T1000 (cell line): Measurements from ENCODE around the gene RPS15.
"Not testable (repeated sequence)": the region's sequence is repeated elsewhere in the genome, so short reads cannot be mapped to it uniquely, and the experiment has no call there.

Source experiments
- DNase-seq: peaks from one replicate; lab custom pipeline; 2025; ENCODE audit warnings: mixed read lengths; lab: John Stamatoyannopoulos, UW

Gene RPS15

DNA sequence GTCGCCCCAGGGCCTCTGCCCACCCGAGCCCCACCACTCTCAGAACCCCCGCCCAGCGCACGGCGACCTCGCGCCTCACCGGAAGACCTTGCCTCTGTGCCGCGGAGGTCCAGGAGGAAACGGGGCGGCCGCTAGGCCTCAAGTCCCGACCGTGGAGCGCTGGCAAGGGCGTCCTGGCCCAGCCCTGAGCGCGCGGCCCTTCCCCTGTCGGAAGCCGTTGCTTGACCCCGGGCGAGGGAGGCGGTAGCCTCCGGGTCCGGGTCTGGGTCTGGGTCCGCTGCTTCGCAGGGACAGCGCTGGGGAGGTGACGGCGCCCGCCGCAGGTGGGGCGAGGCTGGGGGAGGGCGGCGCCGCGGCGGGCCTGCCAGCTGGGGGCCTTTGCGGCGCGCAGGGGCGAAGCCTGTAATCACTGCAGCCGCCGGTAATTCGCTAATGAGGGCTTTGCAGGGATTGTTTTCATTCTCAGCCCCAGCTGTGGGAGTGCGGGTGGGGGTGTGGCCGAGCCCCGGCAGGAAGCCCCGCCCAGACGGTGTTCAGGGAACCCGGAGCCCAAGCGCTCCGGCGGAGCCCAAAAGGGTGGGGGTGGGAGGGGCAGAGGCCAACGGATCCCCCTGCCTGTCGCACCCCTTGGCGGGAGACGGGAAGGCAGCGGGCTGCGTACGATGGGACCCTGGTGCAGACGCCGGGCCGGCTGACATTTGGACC lies 32.3 kb downstream of the RPS15 start:
- no peak for DNase-seq

DNA sequence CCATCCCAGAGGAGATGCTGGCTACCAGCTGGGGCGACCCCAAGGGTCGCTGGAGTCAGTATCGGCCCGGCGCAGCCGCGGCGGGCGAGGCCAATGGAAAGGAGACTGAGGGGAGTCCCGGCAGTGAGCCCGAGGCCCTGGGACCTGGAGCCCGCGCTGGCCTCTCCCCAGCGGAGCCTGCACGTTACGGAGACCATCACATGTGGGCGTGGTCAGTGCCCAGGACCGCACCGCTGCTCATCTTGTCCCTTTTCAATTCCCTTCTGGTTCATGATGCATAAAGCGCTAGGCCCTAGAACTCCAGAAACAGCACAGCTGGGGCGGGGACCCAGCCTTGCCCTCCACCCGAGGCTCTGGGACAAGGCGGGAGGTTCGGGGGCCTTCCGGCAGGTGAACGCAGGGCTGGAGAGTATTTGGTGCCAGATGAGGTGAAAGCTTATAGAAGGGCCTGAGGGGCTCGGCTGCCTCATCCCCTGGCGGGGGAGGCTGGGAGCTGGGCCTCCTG lies 32.9 kb downstream of the RPS15 start:
- DNase-seq, result no peak

DNA sequence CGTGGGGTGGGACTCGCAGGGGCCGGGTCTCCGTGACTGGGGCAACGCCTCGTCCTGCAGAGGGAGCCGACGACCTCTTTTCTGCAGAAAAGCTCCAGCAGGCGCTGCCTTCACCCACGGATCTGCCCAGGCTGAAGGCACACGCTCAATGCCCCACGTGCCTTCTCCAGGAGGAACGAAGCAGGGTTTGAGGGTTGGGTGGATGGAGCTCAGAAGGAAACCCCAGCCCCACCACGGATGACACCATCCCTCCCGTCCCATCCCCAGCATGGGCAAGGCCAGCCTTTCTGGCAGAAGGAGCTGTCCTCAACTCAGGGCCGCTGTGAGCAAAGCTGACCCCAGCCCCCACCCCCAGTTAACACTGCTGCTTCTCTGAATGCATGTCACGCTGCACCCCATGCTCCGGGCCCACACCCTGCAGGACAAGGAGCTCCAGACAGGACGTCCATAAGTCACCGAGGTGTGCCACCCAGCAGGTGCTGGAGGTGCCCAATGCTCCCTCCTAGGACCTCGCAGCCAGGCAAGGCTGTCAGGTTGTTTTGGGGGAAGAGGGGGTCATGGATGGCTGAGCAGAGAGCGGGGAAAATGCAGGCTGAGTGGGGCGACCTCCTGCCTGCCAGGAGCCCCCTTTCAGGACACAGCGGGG lies 33.4 kb downstream of the RPS15 start:
- no peak for DNase-seq

DNA sequence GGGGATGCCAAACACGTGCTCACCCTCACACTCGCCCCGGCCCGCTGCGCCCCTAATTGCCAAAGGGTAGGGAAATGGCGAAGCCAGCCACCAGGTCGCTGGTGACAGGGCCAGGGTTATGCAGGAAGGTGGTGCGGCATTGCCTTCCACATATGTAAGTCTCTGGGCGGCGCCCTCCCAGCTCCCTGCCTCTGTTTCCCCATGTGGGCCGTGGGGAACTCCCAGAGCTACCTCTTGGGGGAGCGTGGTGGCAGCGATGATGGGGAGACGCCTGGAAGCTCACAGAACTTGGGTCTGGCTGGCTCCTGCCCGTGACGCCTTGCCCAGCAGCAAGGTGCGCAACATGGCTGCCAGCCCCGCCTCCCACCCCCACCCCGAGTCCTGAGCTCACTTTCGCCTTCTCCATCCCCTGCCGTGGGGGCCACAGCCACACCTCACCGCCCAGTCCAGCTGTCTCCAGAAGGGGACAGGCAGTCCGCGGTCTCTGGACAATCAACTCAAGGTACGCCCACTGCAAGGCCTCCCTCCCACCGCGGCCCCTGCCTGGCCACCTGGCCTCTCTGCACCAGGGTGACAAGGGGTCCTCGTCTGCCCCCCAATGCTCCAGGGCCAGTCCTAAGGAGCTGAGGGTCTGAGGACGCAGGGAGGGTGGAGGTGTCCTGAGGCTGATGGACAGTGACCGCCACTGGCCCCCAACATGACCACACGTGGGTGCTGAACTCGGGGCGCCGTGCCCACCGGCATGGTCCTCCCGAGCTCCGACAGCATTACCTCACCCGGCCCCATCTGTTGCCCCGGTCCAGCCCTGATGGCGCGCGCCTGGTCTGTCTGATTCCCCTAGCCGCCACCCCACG lies 34.3 kb downstream of the RPS15 start:
- DNase-seq, result no peak

DNA sequence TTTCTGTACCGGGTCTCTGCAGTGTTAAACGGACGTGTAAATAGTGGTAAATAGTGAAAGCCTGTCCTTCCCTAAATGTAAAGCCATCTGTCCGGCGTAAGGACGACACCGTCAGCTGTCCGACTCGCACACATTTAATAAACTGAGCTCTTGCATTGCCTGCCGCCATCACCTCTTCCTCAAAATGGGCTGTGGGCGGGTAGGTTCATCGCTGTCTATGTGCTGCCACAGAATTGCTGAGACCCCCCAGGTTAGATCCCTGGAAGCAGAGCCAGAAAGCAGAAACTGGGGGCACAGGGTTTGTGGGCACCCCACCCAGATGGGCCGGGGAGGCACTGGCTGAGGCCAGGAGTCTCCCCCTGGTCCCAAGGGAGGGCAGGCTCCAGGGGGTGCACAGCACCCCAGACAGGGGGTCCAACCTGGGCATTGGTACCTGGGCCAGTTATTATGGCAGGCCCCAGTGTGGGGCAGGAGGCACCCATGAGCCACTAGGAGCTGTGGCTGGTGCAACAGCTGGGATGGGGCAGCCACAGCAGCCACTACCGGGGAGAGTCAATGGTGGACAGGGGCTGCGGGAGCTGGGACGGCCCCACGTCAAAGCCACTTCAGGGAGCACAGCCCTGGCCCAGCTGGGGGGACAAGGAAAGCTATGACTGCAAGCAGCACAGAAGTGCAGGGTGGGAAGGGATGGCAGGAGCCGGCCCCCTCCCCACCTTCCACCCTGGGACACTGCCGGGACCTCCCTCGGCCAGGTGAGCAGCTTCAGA lies 35.1 kb downstream of the RPS15 start:
- DNase-seq, result no peak

DNA sequence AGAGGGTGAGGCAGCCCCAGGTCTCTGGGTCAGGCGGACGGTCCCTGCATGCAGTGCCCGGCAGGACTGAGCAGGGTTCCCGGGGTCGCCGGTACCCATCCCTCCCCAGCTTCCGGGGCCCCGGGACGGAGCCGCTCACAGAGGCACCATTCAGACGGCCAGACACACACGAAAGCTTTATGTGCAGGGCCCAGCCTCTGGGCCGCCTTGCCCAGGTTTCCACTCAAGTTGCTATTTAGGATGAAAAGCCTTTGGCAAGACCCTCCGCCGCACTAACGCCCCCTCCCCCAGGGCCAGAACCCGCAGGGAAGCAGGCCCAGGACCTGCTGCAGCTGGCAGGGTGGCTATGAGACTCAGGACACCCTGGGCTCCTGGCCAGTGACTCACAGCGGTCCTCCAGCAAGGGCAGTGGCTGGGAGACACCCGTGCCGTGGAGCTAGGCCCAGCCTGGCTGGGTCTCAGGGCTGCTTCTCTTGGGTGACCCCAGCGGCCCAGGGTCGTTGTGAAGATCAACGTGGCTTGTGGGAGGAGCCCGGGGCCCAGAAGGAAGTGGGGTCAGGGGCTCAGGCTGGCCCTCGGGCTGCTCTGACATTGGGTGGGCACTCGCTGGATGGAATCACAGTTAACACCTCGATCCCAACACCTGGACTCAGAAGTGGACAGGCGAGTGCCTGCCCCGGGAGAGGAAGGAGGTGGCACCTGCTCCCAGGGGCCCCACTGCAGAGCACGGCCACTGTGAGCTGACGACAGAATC lies 36.0 kb downstream of the RPS15 start:
- no peak for DNase-seq

DNA sequence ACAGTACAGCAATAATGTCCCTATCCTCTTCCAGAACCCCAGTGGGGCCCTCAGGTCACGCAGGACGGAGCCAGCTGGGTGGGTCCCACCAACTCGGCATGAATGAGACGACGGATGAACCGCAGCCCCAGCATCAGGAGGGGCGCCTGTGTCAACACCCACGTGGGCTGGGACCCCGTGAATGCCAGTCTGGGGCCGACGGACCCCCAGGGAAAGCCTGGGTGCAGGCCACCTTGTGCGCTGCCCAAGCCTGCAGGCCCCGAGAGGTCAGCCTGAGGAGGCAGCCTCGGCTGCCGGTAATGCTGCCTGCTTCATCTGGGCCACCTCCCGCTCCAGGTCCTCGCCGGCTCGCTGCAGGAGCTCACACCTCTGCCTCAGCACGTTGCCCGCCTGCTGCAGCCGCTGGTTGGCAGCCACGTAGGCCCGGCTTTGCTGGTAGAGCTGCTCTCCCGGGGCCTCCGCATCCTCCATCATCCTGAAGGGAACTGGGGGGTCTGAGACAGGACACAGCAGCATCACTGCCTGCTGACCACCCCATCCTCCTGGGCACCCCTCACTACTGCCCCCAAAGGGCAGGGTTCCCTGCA lies 36.7 kb downstream of the RPS15 start:
- no peak for DNase-seq

DNA sequence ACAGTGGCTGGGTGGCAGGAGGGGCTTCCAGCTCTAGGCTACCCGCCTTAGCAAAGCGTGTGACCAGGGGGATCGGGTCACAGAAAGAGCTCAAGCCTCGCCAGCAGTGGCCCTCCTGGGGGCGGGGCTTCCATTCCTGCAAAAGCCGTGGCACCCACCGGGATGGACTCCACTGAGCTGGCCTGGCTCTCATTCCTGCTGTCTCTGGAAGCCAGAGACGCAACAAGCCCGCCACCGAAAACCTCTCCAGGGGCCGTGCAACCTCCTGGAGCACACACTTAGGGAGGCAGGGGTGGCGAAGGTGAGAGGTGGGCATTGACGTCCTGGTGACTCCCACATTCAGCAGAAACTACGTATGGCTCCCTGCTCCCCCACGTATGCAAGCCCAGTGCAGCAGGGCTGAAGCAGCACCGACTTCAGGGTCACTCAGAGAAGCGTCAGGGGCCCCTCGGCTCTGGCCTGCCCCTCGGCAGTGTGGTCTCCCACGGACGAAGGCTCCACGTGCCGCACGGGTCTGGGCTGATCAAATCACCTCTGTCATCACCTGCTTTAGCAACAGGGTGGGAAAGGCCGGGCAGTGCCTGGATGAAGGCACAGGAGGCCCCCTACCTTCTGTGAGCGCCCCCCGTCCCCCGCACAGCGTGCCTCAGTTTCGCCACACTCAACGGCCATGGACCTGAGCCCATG lies 37.7 kb downstream of the RPS15 start:
- no peak for DNase-seq

DNA sequence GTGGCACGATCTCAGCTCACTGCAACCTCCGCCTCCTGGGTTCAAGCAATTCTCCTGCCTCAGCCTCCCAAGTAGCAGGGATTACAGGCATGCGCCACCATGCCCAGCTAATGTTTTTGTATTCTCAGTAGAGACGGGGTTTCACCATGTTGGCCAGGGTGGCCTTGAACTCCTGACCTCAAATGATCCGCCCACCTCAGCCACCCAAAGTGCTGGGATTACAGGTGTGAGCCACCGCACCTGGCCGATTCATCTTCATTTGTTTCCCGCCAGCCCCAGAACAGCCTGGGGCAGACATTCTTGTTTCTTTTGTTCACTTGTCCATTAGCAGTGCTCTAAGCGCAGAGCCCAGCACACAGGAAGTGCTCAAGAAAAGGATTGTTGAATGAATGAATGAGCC lies 38.9 kb downstream of the RPS15 start:
- not testable (repeated sequence) for DNase-seq

DNA sequence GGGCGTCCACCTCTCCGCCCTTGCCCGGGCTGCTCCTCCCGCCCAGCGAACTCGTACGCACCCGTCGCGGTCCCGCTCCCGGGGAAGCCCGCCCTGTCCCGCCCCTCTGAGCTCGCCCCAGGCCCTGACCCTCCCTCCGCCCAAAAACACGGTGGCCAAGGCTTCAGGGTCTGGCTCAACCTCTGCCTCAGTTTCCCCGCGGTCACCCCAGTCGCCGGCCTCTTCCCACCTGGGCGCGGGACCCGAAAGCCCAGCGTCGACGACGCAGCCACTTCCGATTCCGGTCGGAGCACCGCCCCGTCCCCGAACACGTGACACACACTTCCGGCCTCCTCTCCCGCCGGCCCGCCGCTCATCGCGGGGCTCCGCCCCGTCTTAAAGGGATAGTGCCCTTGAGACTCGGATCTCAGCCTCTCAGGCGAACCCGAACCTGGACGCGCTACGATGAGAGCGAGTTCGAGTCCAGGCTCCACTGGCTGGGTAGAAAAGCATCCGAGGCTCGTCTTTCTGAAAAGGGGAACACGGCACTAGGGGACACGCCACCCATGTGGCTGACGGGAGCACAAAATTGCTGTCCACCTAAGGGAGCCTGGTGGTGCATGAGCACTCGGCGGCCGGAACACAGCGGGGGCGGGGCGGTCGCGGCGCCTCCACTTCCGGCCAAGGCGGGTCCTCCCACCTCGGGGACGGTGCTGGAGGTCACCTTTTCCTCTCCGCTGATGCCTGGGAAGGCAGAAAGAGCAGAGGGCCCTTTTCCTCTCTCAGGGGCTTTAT lies 40.9 kb downstream of the RPS15 start, which contains the start of gene C19orf25:
Gene C19orf25, minus strand, starts transcription at position 282 of the 774 bp plus-strand sequence. CDS start 312 bp downstream, outside the sequence.
- DNase-seq, result peak; percentile 93

DNA sequence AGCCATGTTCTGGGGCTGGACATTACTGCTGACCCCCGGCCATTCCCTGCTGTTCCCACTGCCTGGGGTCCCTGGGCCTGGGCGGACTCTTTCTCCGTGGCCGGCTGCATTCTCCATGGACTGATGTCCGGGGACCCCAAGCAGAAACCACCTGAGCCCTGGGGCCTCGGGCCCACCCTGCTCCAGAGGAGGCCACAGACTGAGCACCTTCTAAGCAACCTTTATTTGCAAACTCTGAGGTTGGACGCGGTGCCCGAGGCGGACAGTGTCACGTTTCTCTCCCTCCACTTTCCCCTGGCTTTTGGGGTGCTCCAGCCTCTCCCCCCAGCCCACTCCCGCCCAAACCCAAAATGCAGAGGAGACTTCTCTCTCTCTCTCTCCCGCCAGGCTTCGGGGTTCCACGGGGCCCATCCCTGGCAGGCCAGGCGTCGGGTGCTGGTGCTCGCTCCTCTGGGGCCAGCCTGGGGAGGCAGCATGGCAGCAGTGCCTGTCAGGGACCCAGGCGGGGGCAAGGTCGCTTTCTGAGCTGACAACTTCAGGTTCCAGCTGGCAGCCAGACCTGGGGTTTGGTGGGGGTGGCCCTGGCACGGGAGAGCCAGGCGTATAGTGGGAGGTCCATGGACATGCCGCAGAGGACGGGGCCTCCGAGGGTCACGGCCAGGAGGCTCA lies 43.2 kb downstream of the RPS15 start:
- no peak for DNase-seq

DNA sequence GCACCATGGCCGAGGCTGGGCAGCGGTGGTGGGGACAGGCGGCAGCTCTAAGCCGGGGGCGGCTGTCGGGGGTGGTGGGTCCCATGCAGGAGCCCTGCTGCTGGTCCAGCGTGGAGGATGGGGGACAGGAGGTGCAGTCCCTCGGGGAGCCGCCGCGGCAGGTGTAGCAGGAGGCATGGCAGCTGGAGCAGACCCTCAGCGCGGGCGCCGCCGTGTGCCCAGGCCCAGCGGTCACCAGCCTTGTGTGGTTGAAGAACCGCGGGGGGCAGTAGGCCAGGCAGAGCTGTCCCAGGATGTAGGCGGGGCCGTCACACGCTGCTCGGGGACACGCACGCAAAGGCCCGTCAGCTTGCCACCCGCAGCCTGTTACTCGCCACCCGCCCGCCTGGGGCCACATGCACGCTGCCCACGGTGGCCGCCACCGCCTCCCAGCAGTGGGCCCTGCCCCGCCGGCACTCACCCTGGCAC lies 43.7 kb downstream of the RPS15 start:
- no peak for DNase-seq

DNA sequence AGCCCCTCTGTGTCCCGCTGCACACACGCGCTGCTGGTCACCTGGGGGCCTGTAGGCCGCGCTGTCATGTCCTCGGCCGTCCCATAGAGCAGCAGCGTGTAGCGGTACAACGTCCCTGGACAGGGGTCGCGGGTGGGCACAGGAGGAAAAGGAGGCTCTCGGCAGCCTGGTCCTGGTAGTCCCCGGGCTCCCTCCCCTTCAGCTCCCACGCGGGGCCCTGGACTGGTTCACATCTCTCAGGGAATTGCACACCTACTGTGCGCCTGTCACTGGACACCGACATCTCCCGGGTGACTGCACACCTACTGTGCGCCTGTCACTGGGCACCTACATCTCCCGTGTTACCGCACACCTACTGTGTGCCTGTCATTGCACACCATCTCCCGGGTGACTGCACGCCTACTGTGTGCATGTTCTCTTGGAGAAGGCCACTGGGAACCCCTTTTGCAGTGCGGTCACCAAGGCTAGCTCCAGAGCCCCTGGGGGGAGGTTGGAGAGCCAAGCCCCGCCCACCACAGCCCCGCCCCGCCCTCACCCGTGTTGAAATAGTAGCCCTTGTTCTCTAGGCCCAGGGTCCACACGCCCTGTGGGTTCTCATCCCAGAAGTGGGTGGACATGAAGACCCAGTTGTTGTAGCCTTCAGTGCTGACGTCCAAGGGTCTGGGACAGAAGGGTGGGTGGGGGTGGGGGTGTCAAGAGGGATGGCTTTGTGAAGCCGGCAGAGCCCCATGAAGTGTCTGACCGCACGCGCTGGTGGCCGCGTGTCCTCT lies 44.4 kb downstream of the RPS15 start:
- DNase-seq, result no peak

DNA sequence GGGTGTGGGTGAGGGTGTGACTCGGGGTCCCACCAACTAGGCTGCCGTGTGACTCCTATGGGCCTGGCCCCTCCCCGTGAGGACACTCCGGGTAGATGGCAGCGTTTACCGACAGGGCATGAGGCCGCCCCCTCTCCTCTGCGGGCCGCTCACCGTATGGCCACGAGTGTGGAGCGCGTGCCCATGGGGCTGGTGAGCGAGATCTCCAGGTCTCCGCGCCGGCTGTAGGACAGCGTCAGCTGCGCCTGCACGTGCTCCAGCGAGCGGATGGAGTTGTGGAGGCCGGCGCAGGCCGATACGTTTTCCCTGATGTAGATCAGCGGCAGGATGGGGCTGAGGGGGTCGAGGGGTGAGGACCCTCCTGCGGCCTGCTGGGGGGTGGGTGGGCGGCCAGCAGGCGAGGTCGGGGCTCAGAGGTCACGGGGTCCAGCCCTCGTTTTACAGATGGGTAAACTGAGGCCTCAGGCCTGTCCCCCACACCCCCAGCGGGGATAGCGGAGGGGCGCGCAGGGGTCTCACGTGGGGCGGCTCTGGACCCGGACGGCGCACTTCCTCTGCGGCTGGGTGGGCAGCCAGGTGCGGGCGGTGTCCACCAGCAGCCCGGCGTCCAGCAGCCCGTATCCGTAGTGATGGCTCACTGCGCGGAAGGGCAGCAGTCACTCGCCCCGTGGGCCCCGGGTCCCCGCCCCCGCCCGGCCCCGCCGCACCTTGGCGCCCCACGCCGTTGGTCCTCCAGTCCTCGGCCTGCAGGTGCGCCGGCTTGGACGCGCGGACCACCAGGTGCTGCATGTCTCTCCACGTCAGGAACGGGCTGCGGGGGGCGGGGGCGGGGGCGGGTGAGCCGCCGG lies 45.2 kb downstream of the RPS15 start:
- DNase-seq, result no peak

DNA sequence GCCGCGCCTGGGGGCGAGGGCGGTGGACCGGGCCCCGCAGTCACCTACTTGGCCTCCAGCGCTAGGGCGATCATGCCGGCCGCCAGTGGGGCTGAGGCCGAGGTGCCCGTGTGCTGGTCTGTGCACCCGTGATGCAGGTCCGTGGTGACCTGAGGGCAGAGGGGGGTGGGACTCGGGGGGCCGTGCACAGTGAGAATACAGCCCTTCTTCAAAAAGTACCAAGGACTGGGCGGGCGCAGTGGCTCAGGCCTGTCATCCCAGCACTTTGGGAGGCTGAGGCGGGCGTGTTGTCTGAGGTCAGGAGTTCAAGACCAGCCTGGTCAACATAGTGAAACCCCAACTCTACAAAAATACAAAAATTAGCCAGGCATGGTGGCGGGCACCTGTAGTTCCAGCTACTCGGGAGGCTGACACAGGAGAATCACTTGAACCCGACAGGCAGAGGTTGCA lies 45.8 kb downstream of the RPS15 start:
- DNase-seq, result no peak

DNA sequence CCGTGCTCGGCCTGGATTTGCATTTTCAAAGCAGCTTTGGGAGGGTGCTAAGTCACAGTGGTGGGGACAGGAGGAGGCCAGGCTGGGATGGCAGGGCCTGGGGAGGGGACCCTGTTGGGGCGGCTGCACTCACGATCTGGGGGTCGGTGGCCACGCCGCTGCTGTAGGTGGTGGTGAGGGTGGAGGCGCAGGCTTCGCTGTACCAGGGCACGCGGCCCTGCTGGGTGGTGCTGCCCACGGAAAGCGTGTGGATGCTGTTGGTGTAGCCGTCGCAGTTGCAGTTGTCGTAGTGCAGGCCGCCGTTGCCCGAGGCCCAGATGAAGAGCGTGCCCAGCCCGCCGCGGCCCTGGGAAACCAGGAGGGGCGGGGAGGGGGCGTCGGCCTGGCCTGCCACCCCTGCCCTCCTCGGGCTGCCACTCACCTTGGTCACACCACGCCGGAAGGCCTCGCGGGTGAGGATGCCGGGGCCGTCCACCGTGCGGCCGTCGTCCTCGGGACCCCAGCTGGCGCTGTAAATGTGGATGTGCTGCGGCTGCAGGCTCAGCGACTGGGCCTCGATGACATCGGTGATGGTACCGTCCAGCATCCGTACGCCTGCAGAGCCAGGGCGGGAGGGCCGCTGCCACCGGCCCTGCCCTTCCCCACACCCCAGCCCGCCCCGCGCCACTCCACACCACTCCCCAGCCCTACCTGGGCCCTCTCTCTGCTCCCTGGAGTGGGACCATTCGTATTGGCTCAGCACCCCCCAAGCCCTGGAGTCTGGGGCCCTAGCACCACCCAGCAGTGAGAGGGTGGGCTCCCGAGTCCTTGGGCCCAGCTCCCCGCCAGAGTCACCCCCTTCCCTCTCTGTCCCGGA lies 48.8 kb downstream of the RPS15 start:
- no peak for DNase-seq
